ENCODE measurements around the gene TXNL4A. TPM values are rescaled to one million over a fixed set of nuclear protein-coding genes. Genes with fewer than 3 reads are reported as not detected.

TXNL4A gene
- total and polyA plus RNA-seq, 7 experiments from 2014 or later: 56.9 to 205 (median 72.6) TPM

DNA sequence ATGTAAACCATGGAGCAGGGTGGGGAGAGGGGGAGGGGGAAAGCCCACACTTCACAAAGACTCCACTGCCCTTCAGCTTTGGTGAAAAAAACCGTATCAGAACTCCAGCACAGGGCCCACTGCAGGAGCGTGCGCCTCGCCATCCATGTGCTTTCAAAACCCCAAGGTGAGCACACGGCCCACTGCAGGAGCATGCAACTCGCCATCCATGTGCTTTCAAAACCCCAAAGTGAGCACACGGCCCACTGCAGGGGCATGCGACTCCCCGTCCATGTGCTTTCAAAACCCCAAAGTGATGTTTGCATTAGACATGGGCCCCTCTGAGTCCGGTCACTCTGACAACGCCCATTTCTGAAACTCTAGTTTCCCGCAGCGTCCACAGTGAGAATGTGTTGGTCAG lies 7.8 kb downstream of the TXNL4A start:
- Mint-ChIP-seq H3K4me3 (peak overlapping the region in 1 of 10 donors; percentile 23), H3K27me3 (no peaks in the 10 kb centered on the region), H3K4me1 (peaks cover 39 to 73% (median 68%) of the 10 kb centered on the region in 7 donors), H3K9me3 (no peaks in the 10 kb centered on the region), H3K27ac (peak overlapping the region in 5 of 9 donors; percentile 18 to 34 (median 32)), H3K36me3 (peaks cover 0 to 35% (median 6%) of the 10 kb centered on the region in 5 donors)
- ChIA-PET POLR2A (no interaction called here), CTCF (no interaction called here)
- Histone ChIP-seq H3K27ac (ENCODE audit: low read depth, low read length) (no peak overlapping the region), H3K4me1 (ENCODE audit: control insufficient read depth in 2 of 2, insufficient read depth in 2 of 2, low read length in 2 of 2) (peaks cover 10 to 20% of the 10 kb centered on the region in 2 donors), H3K4me3 (ENCODE audit: low read length) (no peak overlapping the region), H3K27me3 (ENCODE audit: control insufficient read depth in 2 of 2, insufficient read depth in 2 of 2, low read length in 2 of 2) (no peaks in the 10 kb centered on the region), H3K36me3 (ENCODE audit: control insufficient read depth in 2 of 3, insufficient read depth in 3 of 3, low read length in 3 of 3) (peaks cover 0 to 15% (median 0%) of the 10 kb centered on the region in 3 experiments), H3K9me3 (ENCODE audit: control insufficient read depth in 2 of 3, low read length in 3 of 3) (no peaks in the 10 kb centered on the region)
- intact Hi-C loops (cut with micrococcal nuclease): loop anchor here in 1 of 2 donors (10.0 kb wide), 2 partner anchors 186 to 576 kb away; partner anchors contain the start of gene KCNG2
- no peak for ATAC-seq
- no peak for DNase-seq

DNA sequence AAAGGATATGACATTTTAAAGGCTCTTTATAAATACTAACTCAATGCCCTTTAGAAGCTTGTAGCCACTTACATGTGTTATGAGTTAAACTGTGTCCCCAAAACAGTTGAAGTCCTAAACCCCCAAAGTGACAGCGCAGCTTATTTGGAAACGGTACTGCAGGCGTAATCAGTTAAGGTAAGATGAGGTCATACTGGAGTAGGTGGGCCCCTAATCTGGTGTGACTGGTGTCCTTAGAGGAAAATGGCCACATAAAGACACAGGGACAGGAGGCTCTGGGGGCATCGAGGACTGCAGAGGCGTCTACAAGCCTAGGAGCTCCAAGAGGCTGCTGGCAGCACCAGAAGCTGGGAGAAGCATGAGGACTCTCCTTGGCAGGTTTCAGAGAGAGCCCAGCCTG lies 8.5 kb downstream of the TXNL4A start:
- Histone ChIP-seq H3K27ac (ENCODE audit: low read depth, low read length) (no peak overlapping the region), H3K4me3 (ENCODE audit: low read length) (no peak overlapping the region), H3K4me1 (ENCODE audit: control insufficient read depth in 2 of 2, insufficient read depth in 2 of 2, low read length in 2 of 2) (peaks cover 10 to 15% of the 10 kb centered on the region in 2 donors), H3K27me3 (ENCODE audit: control insufficient read depth in 2 of 2, insufficient read depth in 2 of 2, low read length in 2 of 2) (no peaks in the 10 kb centered on the region), H3K36me3 (ENCODE audit: control insufficient read depth in 2 of 3, insufficient read depth in 3 of 3, low read length in 3 of 3) (peaks cover 0 to 18% (median 0%) of the 10 kb centered on the region in 3 experiments), H3K9me3 (ENCODE audit: control insufficient read depth in 2 of 3, low read length in 3 of 3) (no peaks in the 10 kb centered on the region)
- POLR2A ChIA-PET: no interaction called here
- no peak overlapping the region for H3K4me3 Mint-ChIP-seq
- no peaks in the 10 kb centered on the region for H3K27me3 Mint-ChIP-seq
- no peaks in the 10 kb centered on the region for H3K9me3 Mint-ChIP-seq
- intact Hi-C loops (cut with micrococcal nuclease): loop anchor here in 1 of 2 donors (10.0 kb wide), 2 partner anchors 185 to 575 kb away; partner anchors contain the start of gene KCNG2
- DNase-seq (no peak), ATAC-seq (no peak)
- peaks cover 37 to 70% (median 60%) of the 10 kb centered on the region in 7 donors for H3K4me1 Mint-ChIP-seq
- H3K27ac Mint-ChIP-seq: peak overlapping the region in 5 of 9 donors; percentile 8 to 75 (median 18)
- CTCF ChIA-PET: no interaction called here
- peaks cover 0 to 38% (median 9%) of the 10 kb centered on the region in 5 donors for H3K36me3 Mint-ChIP-seq

DNA sequence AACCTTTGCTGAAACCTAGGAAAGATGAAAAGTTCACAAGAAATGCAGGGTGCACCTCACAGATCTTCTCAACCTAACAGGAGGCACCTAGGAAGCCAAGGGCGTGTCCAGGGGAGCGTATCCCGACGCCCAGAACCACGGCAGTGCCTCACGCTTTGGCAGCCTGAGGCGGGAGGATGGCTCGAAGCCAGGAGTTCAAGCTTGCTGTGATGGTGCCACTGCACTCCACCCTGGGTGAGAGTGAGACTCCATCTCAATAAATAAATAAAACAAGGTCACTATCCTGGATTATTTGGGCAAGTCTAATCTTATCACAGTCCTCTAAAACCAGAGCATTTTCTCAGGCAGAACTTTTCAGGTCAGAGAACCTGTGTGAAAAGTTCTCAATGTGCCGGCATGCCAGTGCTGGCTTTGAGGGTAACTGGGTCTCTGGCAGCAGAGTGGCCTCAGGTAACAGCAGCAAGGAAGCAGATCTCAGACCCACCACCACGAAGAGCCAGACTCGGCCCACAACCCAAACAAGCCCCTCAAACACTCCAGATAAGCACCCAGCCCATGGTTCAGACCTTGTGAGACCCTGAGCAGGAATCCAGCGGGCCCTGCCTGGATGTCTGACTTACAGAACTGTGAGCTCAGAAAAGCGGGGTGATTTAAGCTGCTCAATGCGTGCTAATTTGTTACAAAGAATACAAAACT lies 12.2 kb downstream of the TXNL4A start:
- H3K4me3 Mint-ChIP-seq: no peak overlapping the region
- ATAC-seq (no peak), DNase-seq (no peak)
- intact Hi-C loops (cut with micrococcal nuclease): no loop called here
- peaks cover 12 to 41% (median 27%) of the 10 kb centered on the region in 7 donors for H3K4me1 Mint-ChIP-seq
- peaks cover 0 to 5% of the 10 kb centered on the region in 2 donors for H3K4me1 ChIP-seq (ENCODE audit: control insufficient read depth in 2 of 2, insufficient read depth in 2 of 2, low read length in 2 of 2)
- no peaks in the 10 kb centered on the region for H3K9me3 ChIP-seq (ENCODE audit: control insufficient read depth in 2 of 3, low read length in 3 of 3)
- ChIA-PET CTCF (interaction anchor here (0.7 to 1.0 kb wide), 2 partner anchors 9 to 12 kb away, joined by 3 to 4 read pairs; no protein-coding TSS in a partner anchor), POLR2A (no interaction called here)
- peaks cover 0 to 51% (median 6%) of the 10 kb centered on the region in 3 experiments for H3K36me3 ChIP-seq (ENCODE audit: control insufficient read depth in 2 of 3, insufficient read depth in 3 of 3, low read length in 3 of 3)
- H3K27ac Mint-ChIP-seq: peak overlapping the region in 3 of 9 donors; percentile 65 to 79 (median 72)
- H3K36me3 Mint-ChIP-seq: peaks cover 0 to 60% (median 18%) of the 10 kb centered on the region in 5 donors
- no peaks in the 10 kb centered on the region for H3K9me3 Mint-ChIP-seq
- H3K27ac ChIP-seq (ENCODE audit: low read depth, low read length): no peak overlapping the region
- no peak overlapping the region for H3K4me3 ChIP-seq (ENCODE audit: low read length)
- no peaks in the 10 kb centered on the region for H3K27me3 ChIP-seq (ENCODE audit: control insufficient read depth in 2 of 2, insufficient read depth in 2 of 2, low read length in 2 of 2)
- no peaks in the 10 kb centered on the region for H3K27me3 Mint-ChIP-seq

DNA sequence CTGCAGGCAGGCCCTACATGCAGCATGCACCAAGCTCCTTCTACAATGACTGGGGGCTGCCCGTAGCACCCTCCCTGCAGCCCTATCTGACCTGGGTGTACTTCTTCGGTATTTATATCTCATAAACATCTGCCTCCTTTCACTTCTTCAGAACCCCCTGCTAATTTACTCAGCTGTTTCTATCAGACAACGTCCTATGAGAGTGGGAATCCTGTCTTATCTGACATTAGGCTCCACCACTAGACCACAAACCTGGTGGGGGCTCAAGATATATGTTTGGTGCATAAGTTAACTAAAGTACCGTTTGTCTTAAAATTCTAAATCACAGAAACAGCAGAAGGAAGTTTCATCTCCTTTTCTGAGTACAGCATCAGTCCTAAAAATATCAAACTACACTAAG lies 13.3 kb downstream of the TXNL4A start:
- H3K4me3 Mint-ChIP-seq: no peak overlapping the region
- peaks cover 7 to 31% (median 21%) of the 10 kb centered on the region in 7 donors for H3K4me1 Mint-ChIP-seq
- no peak overlapping the region for H3K4me3 ChIP-seq (ENCODE audit: low read length)
- H3K27ac Mint-ChIP-seq: peak overlapping the region in 7 of 9 donors; percentile 15 to 79 (median 38)
- ChIA-PET CTCF (no interaction called here), POLR2A (no interaction called here)
- intact Hi-C loops (cut with micrococcal nuclease): no loop called here
- H3K27me3 ChIP-seq (ENCODE audit: control insufficient read depth in 2 of 2, insufficient read depth in 2 of 2, low read length in 2 of 2): no peaks in the 10 kb centered on the region
- peaks cover 0 to 5% of the 10 kb centered on the region in 2 donors for H3K4me1 ChIP-seq (ENCODE audit: control insufficient read depth in 2 of 2, insufficient read depth in 2 of 2, low read length in 2 of 2)
- H3K9me3 Mint-ChIP-seq: no peaks in the 10 kb centered on the region
- no peak for ATAC-seq
- peaks cover 0 to 54% (median 9%) of the 10 kb centered on the region in 3 experiments for H3K36me3 ChIP-seq (ENCODE audit: control insufficient read depth in 2 of 3, insufficient read depth in 3 of 3, low read length in 3 of 3)
- H3K36me3 Mint-ChIP-seq: peaks cover 0 to 68% (median 22%) of the 10 kb centered on the region in 5 donors
- H3K27ac ChIP-seq (ENCODE audit: low read depth, low read length): peak overlapping the region; percentile 31
- H3K9me3 ChIP-seq (ENCODE audit: control insufficient read depth in 2 of 3, low read length in 3 of 3): no peaks in the 10 kb centered on the region
- no peak for DNase-seq
- H3K27me3 Mint-ChIP-seq: no peaks in the 10 kb centered on the region

DNA sequence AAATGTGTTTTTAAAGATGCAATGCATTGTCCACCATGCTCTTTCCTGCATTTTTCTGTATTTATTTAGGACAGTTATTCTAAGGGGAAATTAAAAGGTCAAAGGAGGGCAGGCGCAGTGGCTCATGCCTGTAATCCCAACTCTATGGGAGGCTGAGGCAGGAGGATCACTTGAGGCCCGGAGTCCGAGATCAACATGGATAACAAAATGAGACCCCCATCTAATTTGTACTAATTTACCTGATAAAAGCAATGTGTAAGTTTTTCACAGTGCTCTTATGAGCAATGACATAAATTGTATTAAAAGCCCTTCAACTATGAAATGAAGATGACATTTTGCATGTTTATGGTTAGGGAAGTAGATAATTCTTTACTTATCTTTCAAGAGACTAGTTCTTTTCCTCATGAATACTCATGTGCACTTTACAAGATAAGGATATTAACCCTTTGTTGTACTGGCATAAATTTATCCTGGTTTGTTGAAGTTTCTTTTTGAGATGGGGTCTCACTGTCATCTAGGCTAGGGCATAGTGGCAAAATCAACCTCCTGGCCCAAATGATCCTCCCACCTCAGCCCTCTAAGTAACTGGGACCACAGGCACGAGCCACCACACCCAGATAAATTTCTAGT lies 14.2 kb downstream of the TXNL4A start:
- DNase-seq: no peak
- Mint-ChIP-seq H3K36me3 (peaks cover 0 to 61% (median 22%) of the 10 kb centered on the region in 5 donors), H3K27ac (peak overlapping the region in 3 of 9 donors; percentile 12 to 69 (median 65)), H3K4me1 (peaks cover 3 to 28% (median 12%) of the 10 kb centered on the region in 7 donors), H3K27me3 (no peaks in the 10 kb centered on the region), H3K9me3 (no peaks in the 10 kb centered on the region), H3K4me3 (no peak overlapping the region)
- H3K27me3 ChIP-seq (ENCODE audit: control insufficient read depth in 2 of 2, insufficient read depth in 2 of 2, low read length in 2 of 2): no peaks in the 10 kb centered on the region
- peaks cover 0 to 54% (median 10%) of the 10 kb centered on the region in 3 experiments for H3K36me3 ChIP-seq (ENCODE audit: control insufficient read depth in 2 of 3, insufficient read depth in 3 of 3, low read length in 3 of 3)
- peaks cover 0 to 5% of the 10 kb centered on the region in 2 donors for H3K4me1 ChIP-seq (ENCODE audit: control insufficient read depth in 2 of 2, insufficient read depth in 2 of 2, low read length in 2 of 2)
- no peak for ATAC-seq
- no peak overlapping the region for H3K4me3 ChIP-seq (ENCODE audit: low read length)
- ChIA-PET CTCF (no interaction called here), POLR2A (no interaction called here)
- intact Hi-C loops (cut with micrococcal nuclease): no loop called here
- no peak overlapping the region for H3K27ac ChIP-seq (ENCODE audit: low read depth, low read length)
- no peaks in the 10 kb centered on the region for H3K9me3 ChIP-seq (ENCODE audit: control insufficient read depth in 2 of 3, low read length in 3 of 3)

DNA sequence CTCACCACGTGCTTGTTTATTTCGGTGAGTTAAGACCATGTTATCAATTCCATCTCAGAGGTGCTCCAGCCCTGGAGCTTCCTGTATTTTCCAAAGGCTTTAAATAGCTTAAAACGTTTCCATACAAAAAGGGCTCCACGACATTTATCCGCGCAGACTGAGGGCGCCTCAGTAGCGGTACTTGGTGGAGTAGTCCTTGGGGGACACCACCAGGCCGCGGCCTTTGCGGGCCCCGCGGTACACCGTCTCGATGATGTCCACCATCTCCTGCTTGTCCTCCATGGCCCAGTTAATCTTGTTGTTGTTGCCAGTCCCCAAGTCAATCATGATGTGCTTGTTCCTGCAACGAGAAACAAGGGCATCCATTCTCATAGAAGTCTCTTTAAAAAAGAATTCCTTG lies 14.8 kb downstream of the TXNL4A start:
- Histone ChIP-seq H3K27me3 (ENCODE audit: control insufficient read depth in 2 of 2, insufficient read depth in 2 of 2, low read length in 2 of 2) (no peaks in the 10 kb centered on the region), H3K4me1 (ENCODE audit: control insufficient read depth in 2 of 2, insufficient read depth in 2 of 2, low read length in 2 of 2) (peaks cover 0 to 5% of the 10 kb centered on the region in 2 donors), H3K36me3 (ENCODE audit: control insufficient read depth in 2 of 3, insufficient read depth in 3 of 3, low read length in 3 of 3) (peaks cover 0 to 54% (median 10%) of the 10 kb centered on the region in 3 experiments), H3K27ac (ENCODE audit: low read depth, low read length) (no peak overlapping the region), H3K4me3 (ENCODE audit: low read length) (no peak overlapping the region), H3K9me3 (ENCODE audit: control insufficient read depth in 2 of 3, low read length in 3 of 3) (no peaks in the 10 kb centered on the region)
- H3K27ac Mint-ChIP-seq: peak overlapping the region in 2 of 9 donors; percentile 6 to 62
- DNase-seq (no peak), ATAC-seq (no peak)
- H3K4me3 Mint-ChIP-seq: no peak overlapping the region
- ChIA-PET POLR2A (no interaction called here), CTCF (no interaction called here)
- H3K27me3 Mint-ChIP-seq: no peaks in the 10 kb centered on the region
- peaks cover 3 to 27% (median 10%) of the 10 kb centered on the region in 7 donors for H3K4me1 Mint-ChIP-seq
- H3K9me3 Mint-ChIP-seq: no peaks in the 10 kb centered on the region
- intact Hi-C loops (cut with micrococcal nuclease): no loop called here
- peaks cover 0 to 60% (median 22%) of the 10 kb centered on the region in 5 donors for H3K36me3 Mint-ChIP-seq

Data from naive thymus-derived CD4-positive, alpha-beta T cell (primary cell).